GM12878 (cell line): ENCODE results near the gene RARRES2. TPM values are rescaled to one million over a fixed set of nuclear protein-coding genes. Genes with fewer than 3 reads are reported as not detected.

Experiments used
- ASH2L ChIP-seq: fragments of 300-600, 200-600 bp; sonication (generic); IDR thresholded peaks from 2 replicates; pipeline ENCODE4 v1.6.1; 2017; ENCODE audit warnings: low read depth, mild to moderate bottlenecking, borderline replicate concordance
- ATF2 ChIP-seq: IDR thresholded peaks from 2 replicates; pipeline ENCODE4 v1.6.1; 2012; ENCODE audit warnings: low read length, inconsistent platforms
- BRCA1 ChIP-seq: IDR thresholded peaks from 2 replicates; pipeline ENCODE4 v1.6.1; 2011; ENCODE audit warnings: low read depth, low read length, improper control_type of control experiment
- DPF2 ChIP-seq: fragments of 450-650 bp; IDR thresholded peaks from 2 replicates; pipeline ENCODE4 v1.6.1; 2017; ENCODE audit warnings: mild to moderate bottlenecking
- FOXM1 ChIP-seq: IDR thresholded peaks from 2 replicates; pipeline ENCODE4 v1.6.1; 2012; ENCODE audit warnings: low read depth, mild to moderate bottlenecking, inconsistent platforms, low read length, moderate library complexity
- GABPA ChIP-seq: IDR thresholded peaks from 2 replicates; pipeline ENCODE4 v1.6.1; 2014; ENCODE audit warnings: antibody characterized with exemption, low read depth, mild to moderate bottlenecking, inconsistent platforms
- IRF5 ChIP-seq: fragments of 450-650 bp; IDR thresholded peaks from 2 replicates; pipeline ENCODE4 v1.6.1; 2017; ENCODE audit warnings: borderline replicate concordance
- KAT2A ChIP-seq: conservative IDR thresholded peaks from 2 replicates; pipeline ENCODE4 v1.6.1; 2011; ENCODE audit warnings: low read depth, low read length; ENCODE audit not compliant: control insufficient read depth
- LARP7 ChIP-seq: fragments of 450-650 bp; IDR thresholded peaks from 2 replicates; pipeline ENCODE4 v1.6.1; 2017; ENCODE audit warnings: mild to moderate bottlenecking
- MXI1 ChIP-seq: fragments of 150-350 bp; IDR thresholded peaks from 2 replicates; pipeline ENCODE4 v1.6.1; 2011; ENCODE audit warnings: low read depth, mild to moderate bottlenecking, inconsistent platforms, low read length, improper control_type of control experiment
- NFXL1 ChIP-seq: fragments of 450-650 bp; IDR thresholded peaks from 2 replicates; pipeline ENCODE4 v1.6.1; 2017; ENCODE audit warnings: antibody characterized with exemption, mild to moderate bottlenecking, borderline replicate concordance
- NR2C1 ChIP-seq: fragments of 450-650 bp; IDR thresholded peaks from 2 replicates; pipeline ENCODE4 v1.6.1; 2017; ENCODE audit warnings: antibody characterized with exemption, mild to moderate bottlenecking, moderate library complexity
- NR2F1 ChIP-seq: fragments of 450-650 bp; conservative IDR thresholded peaks from 2 replicates; pipeline ENCODE4 v1.6.1; 2017; ENCODE audit warnings: mild to moderate bottlenecking
- NRF1 ChIP-seq: conservative IDR thresholded peaks from 2 replicates; pipeline ENCODE4 v1.6.1; 2011; ENCODE audit warnings: mild to moderate bottlenecking, low read depth, low read length, improper control_type of control experiment
- POLR2A ChIP-seq: IDR thresholded peaks from 2 replicates; pipeline ENCODE4 v1.6.1; 2011; ENCODE audit warnings: low read depth, mild to moderate bottlenecking, low read length
- PRDM15 ChIP-seq: fragments of 450-650 bp; formaldehyde crosslinking; IDR thresholded peaks from 2 replicates; pipeline ENCODE4 v1.4.0; 2020; ENCODE audit warnings: mild to moderate bottlenecking, moderate library complexity
- RAD51 ChIP-seq: fragments of 450-650 bp; IDR thresholded peaks from 2 replicates; pipeline ENCODE4 v1.6.1; 2016; ENCODE audit warnings: moderate library complexity, mild to moderate bottlenecking, inconsistent platforms
- WRNIP1 ChIP-seq: IDR thresholded peaks from 2 replicates; pipeline ENCODE4 v1.6.1; 2011; ENCODE audit warnings: low read depth, low read length, improper control_type of control experiment, borderline replicate concordance
- ZNF592 ChIP-seq: fragments of 450-650 bp; IDR thresholded peaks from 2 replicates; pipeline ENCODE4 v1.6.1; 2017; ENCODE audit warnings: mild to moderate bottlenecking, moderate library complexity
- polyA plus RNA-seq, 11 experiments: library from polyadenylated mRNA; depleted of rRNA in 4 of 11; unstranded in 6 of 11; stranded (reverse) in 5 of 11; fragments of >200 nt; fragmentation: Nextera tagmentation in 4 of 11; fragmentation: Illumina TruSeq in 1 of 11; extraction: Ambion mirVana in 4 of 11; extraction: Trizol in 1 of 11; gene quantifications; 1 replicate in 1 of 11; 2 replicates in 10 of 11; pipeline versions ENCODE4 v1.2.1 to v1.2.3, GENCODE V29; 2011 to 2016; ENCODE audit warnings: inconsistent platforms in 2 of 11, missing spikeins in 2 of 11, low read depth in 1 of 11
- total RNA-seq, 4 experiments: library from RNA; depleted of rRNA in 3 of 4; stranded (reverse); fragments of >200 nt in 3 of 4; fragmentation: Illumina TruSeq in 1 of 4; extraction: Trizol in 1 of 4; gene quantifications; 2 replicates each; pipeline versions ENCODE4 v1.2.1 to v1.2.3, GENCODE V29; 2013 to 2021

RARRES2 gene
- total and polyA plus RNA-seq, 10 of the 15 experiments (the other 5 are each of a cell fraction or from before 2014, with no cell fraction given), result 0.13 to 2.2 (median 0.40) TPM; not detected in 3

GRCh38 chr7:150375662-150376521, 34.5 kb upstream of the RARRES2 start (continued):
- no peak for TF ChIP-seq WRNIP1
- TF ChIP-seq IRF5, result no peak
- TF ChIP-seq GABPA, result no peak
- TF ChIP-seq NRF1, result no peak
- TF ChIP-seq ZNF592, result no peak
- TF ChIP-seq NFXL1, result no peak
- TF ChIP-seq DPF2, result no peak; the same call in 1 of the 2 replicates
- no peak for TF ChIP-seq NR2F1
- TF ChIP-seq FOXM1, result no peak
- no peak for TF ChIP-seq PRDM15 (CRISPR knock-in tag)
- TF ChIP-seq RAD51, result peak; percentile 57; the same call in 1 of the 2 replicates
- TF ChIP-seq NR2C1, result no peak
- no peak for TF ChIP-seq BRCA1
- TF ChIP-seq POLR2A, result peak; percentile 32; the same call in 1 of the 2 replicates
- TF ChIP-seq MXI1, result no peak
- TF ChIP-seq KAT2A, result no peak
- TF ChIP-seq ATF2, result peak; percentile 35; the same call in 1 of the 2 replicates
- TF ChIP-seq ASH2L, result no peak
- TF ChIP-seq LARP7, result no peak; the same call in 1 of the 2 replicates
